Endothelial cell of umbilical vein (primary cell): ENCODE results near the gene IPO4. TPM values are rescaled to one million over a fixed set of nuclear protein-coding genes. Genes with fewer than 3 reads are reported as not detected.

ENCODE experiments used
- BruUV-seq: library from RNA; stranded (reverse); fragments of 400-500 nt; replicated peaks from 2 replicates; lab custom pipeline; 2021; lab: Mats Ljungman, UMichigan
- CTCF ChIA-PET: fragments of 300-600, 350-600 bp; sonication (Branson Sonifier 250); formaldehyde crosslinking; loops from one replicate; lab custom pipeline; 2021; ENCODE audit warnings: antibody characterized with exemption, inconsistent platforms; lab: Charles Lee
- POLR2A ChIA-PET: fragments of 300-600, 350-600 bp; sonication (Branson Sonifier 250); formaldehyde crosslinking; loops from one replicate; lab custom pipeline; 2021; ENCODE audit warnings: antibody characterized with exemption, inconsistent platforms; lab: Charles Lee
- DNase-seq: peaks from one replicate; pipeline ENCODE4 v3.0.0-alpha.2; 2011; ENCODE audit warnings: low read depth, low spot score
- FAIRE-seq: peaks from 2 replicates; lab custom pipeline; 2011; peaks lifted over from hg19 to GRCh38; lab: Jason Lieb, UNC
- H2AFZ ChIP-seq: 2 replicates; pipeline ENCODE4 v1.6.0; 2012; ENCODE audit warnings: low read depth, low read length, control low read depth, inconsistent platforms
- H3K27ac ChIP-seq: 2 replicates; pipeline ENCODE4 v1.5.1; 2011; ENCODE audit warnings: low read depth, mild to moderate bottlenecking, control low read depth, low read length, moderate library complexity; ENCODE audit not compliant: insufficient read depth
- H3K27me3 ChIP-seq, 2 experiments: 2 replicates each; pipeline versions ENCODE4 v1.6.0 to v1.6.1; 2011; ENCODE audit warnings: low read length in 2 of 2, mixed read lengths in 1 of 2; ENCODE audit not compliant: control insufficient read depth in 2 of 2, insufficient read depth in 2 of 2
- H3K36me3 ChIP-seq, 2 experiments: 2 replicates in 1 of 2; 3 replicates in 1 of 2; pipeline ENCODE4 v1.5.1; 2011; ENCODE audit warnings: low read length in 2 of 2, mild to moderate bottlenecking in 1 of 2, moderate library complexity in 1 of 2; ENCODE audit not compliant: control insufficient read depth in 2 of 2, insufficient read depth in 2 of 2; ENCODE audit errors: extremely low read depth in 1 of 2
- H3K4me1 ChIP-seq: 3 replicates; pipeline ENCODE4 v1.5.1; 2011; ENCODE audit warnings: mild to moderate bottlenecking, low read length; ENCODE audit not compliant: control insufficient read depth, insufficient read depth; ENCODE audit errors: extremely low read depth
- H3K4me2 ChIP-seq: 2 replicates; pipeline ENCODE4 v1.6.1; 2011; ENCODE audit warnings: low read length, control low read depth, mixed read lengths; ENCODE audit not compliant: insufficient read depth
- H3K4me3 ChIP-seq, 3 experiments: fragments of 200-600 bp in 1 of 3; sonication (generic), shearing (Covaris generic) in 1 of 3; replicated peaks in 1 of 3; 2 replicates each; pipeline ENCODE4 v1.5.1; 2011 to 2016; ENCODE audit warnings: control low read depth in 3 of 3, low read length in 3 of 3, mild to moderate bottlenecking in 2 of 3, inconsistent platforms in 1 of 3, low read depth in 1 of 3, moderate library complexity in 1 of 3; ENCODE audit not compliant: insufficient read depth in 1 of 3
- H3K79me2 ChIP-seq: 2 replicates; pipeline ENCODE4 v1.6.0; 2012; ENCODE audit warnings: low read length, inconsistent platforms; ENCODE audit not compliant: control insufficient read depth, insufficient read depth
- H3K9ac ChIP-seq: replicated peaks from 2 replicates; pipeline ENCODE3; 2011; ENCODE audit warnings: low read length, control low read depth; ENCODE audit not compliant: insufficient read depth; ENCODE audit errors: extremely low read depth
- H3K9me1 ChIP-seq: replicated peaks from 3 replicates; pipeline ENCODE4 v1.6.0; 2011; ENCODE audit warnings: mild to moderate bottlenecking, low read length; ENCODE audit not compliant: control insufficient read depth, insufficient read depth; ENCODE audit errors: extremely low read depth
- H3K9me3 ChIP-seq: replicated peaks from 2 replicates; pipeline ENCODE4 v1.5.1; 2012; ENCODE audit warnings: low read length, inconsistent platforms; ENCODE audit not compliant: control insufficient read depth, insufficient read depth
- H4K20me1 ChIP-seq: replicated peaks from 2 replicates; pipeline ENCODE3; 2011; ENCODE audit warnings: mild to moderate bottlenecking, low read length; ENCODE audit not compliant: control insufficient read depth, insufficient read depth; ENCODE audit errors: extremely low read depth
- EZH2 ChIP-seq: IDR thresholded peaks from 2 replicates; pipeline ENCODE4 v1.6.1; 2012; ENCODE audit warnings: borderline replicate concordance, low read depth, mild to moderate bottlenecking, moderate library complexity, low read length, inconsistent platforms; ENCODE audit not compliant: severe bottlenecking
- FOS ChIP-seq: IDR thresholded peaks from 2 replicates; pipeline ENCODE4 v1.6.1; 2011; ENCODE audit warnings: mild to moderate bottlenecking, low read length, moderate library complexity, borderline replicate concordance; ENCODE audit not compliant: insufficient read depth
- GATA2 ChIP-seq: IDR thresholded peaks from 2 replicates; pipeline ENCODE4 v1.7.0; 2011; ENCODE audit warnings: low read depth, mild to moderate bottlenecking, moderate library complexity, mixed read lengths, low read length; ENCODE audit not compliant: insufficient read length, insufficient read depth
- JUN ChIP-seq: IDR thresholded peaks from 2 replicates; pipeline ENCODE4 v1.6.1; 2011; ENCODE audit warnings: borderline replicate concordance, low read depth; ENCODE audit not compliant: insufficient read length, insufficient read depth
- MYC ChIP-seq: IDR thresholded peaks from one replicate; pipeline ENCODE4 v1.6.1; 2011; ENCODE audit warnings: mild to moderate bottlenecking, low read depth, low read length
- POLR2A ChIP-seq: IDR thresholded peaks from 2 replicates; pipeline ENCODE4 v1.6.1; 2012; ENCODE audit warnings: low read depth, mild to moderate bottlenecking, control low read depth, low read length
- POLR2AphosphoS5 ChIP-seq: IDR thresholded peaks from 2 replicates; pipeline ENCODE4 v1.6.1; 2012; ENCODE audit warnings: low read depth, mild to moderate bottlenecking, control low read depth, low read length, moderate library complexity; ENCODE audit not compliant: insufficient read depth
- dilution Hi-C: fragments of 300-500 bp; cut with MboI; formaldehyde crosslinking; loops from one replicate; pipeline ENCODE4 v1.15.0; 2019; ENCODE audit warnings: low sequenced_read_pairs; ENCODE audit not compliant: extremely low pct_ligation_motif_present
- intact Hi-C: fragments of 100-400 bp; cut with micrococcal nuclease; formaldehyde crosslinking; loops from one replicate; pipeline ENCODE4 v1.10.0; 2022
- polyA plus RNA-seq, 4 experiments: library from polyadenylated mRNA; depleted of rRNA in 3 of 4; stranded (reverse) in 3 of 4; unstranded in 1 of 4; fragments of >200 nt; gene quantifications; 2 replicates each; pipeline versions ENCODE4 v1.2.1 to v1.2.3, GENCODE V29; 2011 to 2012; ENCODE audit warnings: missing spikeins in 1 of 4
- total RNA-seq: library from RNA; stranded (reverse); gene quantifications from 2 replicates; pipeline ENCODE4 v1.2.3, GENCODE V29; 2021
- TF ChIP-seq, protein P1 (sequence below), 2 donors: IDR thresholded peaks; 1 replicate in 1 of 2; 2 replicates in 1 of 2; pipeline ENCODE4 v1.5.1; 2011; ENCODE audit warnings: low read length in 2 of 2, mild to moderate bottlenecking in 2 of 2, moderate library complexity in 2 of 2, control low read depth in 1 of 2, inconsistent platforms in 1 of 2, low read depth in 1 of 2; ENCODE audit not compliant: insufficient read depth in 1 of 2; ENCODE audit errors: extremely low read depth in 1 of 2
- TF ChIP-seq, protein P2 (sequence below): IDR thresholded peaks from 2 replicates; pipeline ENCODE4 v1.6.1; 2011; ENCODE audit not compliant: insufficient read depth, insufficient read length

The IPO4 gene
- total and polyA plus RNA-seq, 2 donors (not counting 3 experiments of a cell fraction or from before 2014, with no cell fraction given) = 24.6 to 66.5 TPM

DNA sequence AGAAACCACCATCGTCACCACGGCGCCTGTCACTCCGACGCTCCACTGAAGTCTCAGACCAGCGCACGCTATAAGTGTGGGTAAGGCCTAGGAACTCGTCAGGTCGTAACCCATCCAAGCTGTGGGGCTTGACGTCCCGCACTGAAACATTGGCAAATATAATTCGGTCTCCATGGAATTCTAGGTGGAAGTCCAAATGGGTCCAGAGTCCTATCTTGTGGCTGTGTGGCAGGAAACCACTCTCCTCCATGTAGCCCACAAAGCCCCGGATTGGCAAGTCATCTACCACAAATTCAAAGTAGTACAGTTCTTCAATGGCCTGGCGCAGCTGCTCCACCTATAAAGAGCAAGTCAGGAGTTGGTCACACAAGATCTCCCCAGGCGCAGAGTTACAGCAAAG is 4.3 kb upstream of the IPO4 start:
- CTCF ChIA-PET = no interaction called here
- peaks cover 37% of the 10 kb centered on the region for H3K79me2 ChIP-seq
- FAIRE-seq = no peak

DNA sequence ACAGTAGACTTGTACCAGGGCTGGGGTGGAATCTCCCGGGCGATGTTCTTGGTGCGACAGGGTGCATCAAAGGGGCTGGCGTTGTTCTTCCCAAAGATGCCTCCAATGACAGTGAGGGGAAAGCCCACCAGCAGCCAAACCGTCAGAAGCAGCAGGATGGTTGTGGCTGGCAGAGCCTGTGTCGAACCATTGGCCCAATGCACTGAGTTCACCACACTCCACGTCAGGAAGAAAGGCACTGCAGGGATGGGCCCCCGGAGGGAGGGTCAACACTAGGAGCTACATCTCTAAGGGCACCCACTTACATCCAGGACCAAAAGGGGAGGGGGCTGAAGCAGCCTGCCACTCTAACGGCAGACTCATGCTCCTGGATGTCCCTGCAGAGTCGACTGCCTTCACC is 1.8 kb upstream of the IPO4 start:
- no peak overlapping the region for H3K4me3 ChIP-seq
- dilution Hi-C loops = no loop called here
- no peak overlapping the region for H3K27ac ChIP-seq
- intact Hi-C loops = no loop called here
- no peaks in the 10 kb centered on the region for H3K27me3 ChIP-seq
- TF ChIP-seq, protein P1, sequence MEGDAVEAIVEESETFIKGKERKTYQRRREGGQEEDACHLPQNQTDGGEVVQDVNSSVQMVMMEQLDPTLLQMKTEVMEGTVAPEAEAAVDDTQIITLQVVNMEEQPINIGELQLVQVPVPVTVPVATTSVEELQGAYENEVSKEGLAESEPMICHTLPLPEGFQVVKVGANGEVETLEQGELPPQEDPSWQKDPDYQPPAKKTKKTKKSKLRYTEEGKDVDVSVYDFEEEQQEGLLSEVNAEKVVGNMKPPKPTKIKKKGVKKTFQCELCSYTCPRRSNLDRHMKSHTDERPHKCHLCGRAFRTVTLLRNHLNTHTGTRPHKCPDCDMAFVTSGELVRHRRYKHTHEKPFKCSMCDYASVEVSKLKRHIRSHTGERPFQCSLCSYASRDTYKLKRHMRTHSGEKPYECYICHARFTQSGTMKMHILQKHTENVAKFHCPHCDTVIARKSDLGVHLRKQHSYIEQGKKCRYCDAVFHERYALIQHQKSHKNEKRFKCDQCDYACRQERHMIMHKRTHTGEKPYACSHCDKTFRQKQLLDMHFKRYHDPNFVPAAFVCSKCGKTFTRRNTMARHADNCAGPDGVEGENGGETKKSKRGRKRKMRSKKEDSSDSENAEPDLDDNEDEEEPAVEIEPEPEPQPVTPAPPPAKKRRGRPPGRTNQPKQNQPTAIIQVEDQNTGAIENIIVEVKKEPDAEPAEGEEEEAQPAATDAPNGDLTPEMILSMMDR (IDR thresholded peaks at IDR 0.05; ENCODE audit: extremely low read depth in 1 of 2, insufficient read depth in 1 of 2, low read depth in 1 of 2, low read length in 2 of 2) = no peak
- TF ChIP-seq MYC (no peak), POLR2AphosphoS5 (no peak), POLR2A (no peak), JUN (no peak), FOS (no peak), EZH2 (no peak), GATA2 (no peak)
- TF ChIP-seq, protein P2, sequence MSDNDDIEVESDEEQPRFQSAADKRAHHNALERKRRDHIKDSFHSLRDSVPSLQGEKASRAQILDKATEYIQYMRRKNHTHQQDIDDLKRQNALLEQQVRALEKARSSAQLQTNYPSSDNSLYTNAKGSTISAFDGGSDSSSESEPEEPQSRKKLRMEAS = no peak
- no peak overlapping the region for H3K4me2 ChIP-seq
- H2AFZ ChIP-seq = no peak overlapping the region
- H3K36me3 ChIP-seq = peaks cover 5 to 24% of the 10 kb centered on the region in 2 experiments
- H4K20me1 ChIP-seq = no peaks in the 10 kb centered on the region
- peaks cover 14% of the 10 kb centered on the region for H3K4me1 ChIP-seq
- FAIRE-seq (no peak), DNase-seq (no peak)
- no peaks in the 10 kb centered on the region for H3K9me3 ChIP-seq
- ChIA-PET CTCF (no interaction called here), POLR2A (no interaction called here)
- no TSS peak for BruUV-seq
- H3K9me1 ChIP-seq = no peaks in the 10 kb centered on the region
- H3K9ac ChIP-seq = no peak overlapping the region
- H3K79me2 ChIP-seq = peaks cover 31% of the 10 kb centered on the region

More for the DNA sequence above, 4.3 kb upstream of the IPO4 start:
- Histone ChIP-seq H4K20me1 (no peaks in the 10 kb centered on the region), H2AFZ (no peak overlapping the region), H3K9me3 (no peaks in the 10 kb centered on the region), H3K4me1 (peaks cover 17% of the 10 kb centered on the region), H3K27me3 (no peaks in the 10 kb centered on the region), H3K36me3 (peaks cover 5 to 18% of the 10 kb centered on the region in 2 experiments), H3K4me3 (no peak overlapping the region), H3K9me1 (no peaks in the 10 kb centered on the region), H3K9ac (no peak overlapping the region), H3K27ac (no peak overlapping the region), H3K4me2 (no peak overlapping the region)
- intact Hi-C loops (no loop called here), dilution Hi-C loops (no loop called here)
- no TSS peak for BruUV-seq
- TF ChIP-seq, protein P2 = no peak
- no peak for TF ChIP-seq POLR2AphosphoS5
- no peak for DNase-seq
- POLR2A ChIA-PET = no interaction called here
